GM19328 (cell line): ENCODE measurements around the gene PRUNE1.

Experiments used
- ATAC-seq: cut with Tn5 transposase; IDR thresholded peaks from one replicate; pipeline ENCODE4 v1.9.1; 2021; ENCODE audit warnings: mild to moderate bottlenecking, moderate library complexity; ENCODE audit not compliant: unreplicated experiment

The PRUNE1 gene

DNA sequence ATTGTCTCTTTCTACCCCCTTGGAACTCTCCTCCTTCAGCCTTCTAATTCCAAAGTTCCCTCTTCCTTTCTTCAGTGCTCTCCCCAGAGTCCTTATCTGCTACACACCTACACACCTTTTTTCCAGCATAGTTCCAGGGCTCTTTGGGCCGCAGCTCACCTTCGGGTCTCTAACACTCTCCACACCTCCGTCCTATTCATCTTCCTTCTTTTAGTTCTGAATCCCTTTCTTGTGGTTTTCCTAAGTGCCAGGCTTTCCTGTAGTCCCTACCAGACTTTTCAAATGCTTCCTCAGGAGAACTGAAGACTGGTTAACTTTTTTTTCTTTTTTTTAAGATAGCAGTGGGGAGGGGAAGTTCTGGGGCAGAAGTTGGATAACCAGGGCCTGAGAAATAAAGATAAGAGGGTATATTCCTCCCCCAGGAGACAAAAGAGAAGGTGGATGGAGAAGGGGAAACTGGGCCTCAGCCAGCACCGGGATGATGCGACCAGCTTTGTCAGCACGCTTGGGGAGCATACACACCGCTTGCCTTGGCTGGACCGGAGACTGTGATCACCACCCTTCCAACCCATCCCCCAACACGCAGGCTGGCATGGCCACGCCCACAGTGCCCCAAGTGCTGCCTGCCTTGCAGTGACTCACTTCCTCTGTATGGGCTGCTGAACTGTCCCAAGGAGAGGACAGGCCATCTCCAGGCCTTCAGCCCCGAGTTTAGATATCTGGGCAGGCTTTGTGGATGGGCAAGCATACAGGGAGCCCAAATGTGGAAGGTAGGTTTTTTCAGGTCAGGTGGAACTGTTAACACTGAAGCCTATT is 31.2 kb upstream of the PRUNE1 start:
- no peak for ATAC-seq

DNA sequence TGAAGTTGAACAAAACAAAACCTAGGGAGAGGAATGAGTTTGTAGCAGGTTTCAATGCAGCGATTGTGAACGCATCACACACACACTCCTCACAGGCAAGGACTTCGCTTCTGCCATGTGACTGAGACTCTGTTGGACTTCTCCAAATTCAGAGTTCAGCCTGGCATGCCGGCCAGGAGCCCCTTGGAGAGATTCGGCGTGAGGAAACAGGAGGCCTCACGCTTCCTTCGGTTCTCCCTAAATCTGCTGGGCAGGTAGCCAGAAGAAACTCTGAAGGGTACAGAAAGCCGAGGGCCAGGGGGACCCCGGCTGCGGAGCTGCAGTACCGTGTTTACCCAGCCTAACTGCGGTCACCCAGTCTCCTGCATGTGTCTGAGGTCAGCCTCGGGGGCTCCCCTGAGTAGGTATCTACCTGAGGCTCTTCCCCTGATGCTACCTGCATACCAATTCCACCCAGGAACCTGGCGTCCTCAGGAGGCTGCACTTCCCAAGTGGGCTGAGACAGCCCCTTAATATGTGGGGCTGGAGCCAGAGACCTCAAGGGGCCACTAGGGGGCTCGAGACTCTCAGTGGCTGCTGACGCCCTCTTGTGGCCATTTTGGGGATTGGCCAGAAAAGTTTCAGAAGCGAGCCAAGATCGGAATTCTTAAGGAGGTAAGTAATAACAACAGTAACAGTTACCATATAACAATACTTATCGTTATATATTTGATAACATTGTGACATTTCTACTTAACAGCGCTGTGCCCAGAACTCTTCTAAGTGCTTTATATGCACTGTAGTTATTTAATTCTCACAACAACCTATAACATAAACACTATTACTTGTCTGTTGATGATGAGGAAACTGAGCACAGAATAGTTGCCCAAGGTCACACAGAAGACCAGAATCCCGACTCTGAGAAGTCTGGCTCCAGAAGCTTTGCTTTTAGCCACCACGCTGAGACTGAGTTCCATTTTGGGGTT is 28.9 kb upstream of the PRUNE1 start:
- ATAC-seq: no peak

DNA sequence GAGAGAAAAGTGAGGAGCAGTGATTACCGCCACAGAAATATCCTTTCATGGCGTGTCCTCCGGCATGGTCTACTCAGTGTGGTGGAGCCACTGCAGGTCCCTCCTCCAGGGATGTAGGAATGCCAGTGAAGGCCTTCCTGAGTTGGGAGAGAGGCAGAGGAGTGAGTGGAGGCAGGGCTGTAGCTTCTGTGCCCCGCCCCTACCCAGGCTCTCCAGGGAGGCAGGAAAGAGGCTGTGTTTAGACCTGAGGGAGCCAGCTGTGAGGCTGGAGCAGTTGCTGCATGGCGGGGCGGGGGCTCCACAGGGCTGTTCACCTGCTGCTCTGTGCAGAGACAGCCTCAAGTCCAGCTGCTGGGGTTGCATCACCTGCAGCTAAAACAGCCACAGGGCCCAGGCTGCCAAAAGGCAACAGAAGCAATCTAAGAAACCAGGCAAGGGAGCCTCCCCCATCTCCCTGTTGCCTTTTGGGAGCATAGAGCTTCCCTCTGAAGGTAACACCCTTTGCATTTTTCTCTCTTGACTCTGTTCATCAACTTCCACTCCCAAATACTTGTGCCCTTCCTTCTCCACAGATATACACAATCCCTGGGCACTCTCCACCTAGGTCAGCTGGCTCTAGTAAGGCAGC is 27.0 kb upstream of the PRUNE1 start:
- no peak for ATAC-seq

DNA sequence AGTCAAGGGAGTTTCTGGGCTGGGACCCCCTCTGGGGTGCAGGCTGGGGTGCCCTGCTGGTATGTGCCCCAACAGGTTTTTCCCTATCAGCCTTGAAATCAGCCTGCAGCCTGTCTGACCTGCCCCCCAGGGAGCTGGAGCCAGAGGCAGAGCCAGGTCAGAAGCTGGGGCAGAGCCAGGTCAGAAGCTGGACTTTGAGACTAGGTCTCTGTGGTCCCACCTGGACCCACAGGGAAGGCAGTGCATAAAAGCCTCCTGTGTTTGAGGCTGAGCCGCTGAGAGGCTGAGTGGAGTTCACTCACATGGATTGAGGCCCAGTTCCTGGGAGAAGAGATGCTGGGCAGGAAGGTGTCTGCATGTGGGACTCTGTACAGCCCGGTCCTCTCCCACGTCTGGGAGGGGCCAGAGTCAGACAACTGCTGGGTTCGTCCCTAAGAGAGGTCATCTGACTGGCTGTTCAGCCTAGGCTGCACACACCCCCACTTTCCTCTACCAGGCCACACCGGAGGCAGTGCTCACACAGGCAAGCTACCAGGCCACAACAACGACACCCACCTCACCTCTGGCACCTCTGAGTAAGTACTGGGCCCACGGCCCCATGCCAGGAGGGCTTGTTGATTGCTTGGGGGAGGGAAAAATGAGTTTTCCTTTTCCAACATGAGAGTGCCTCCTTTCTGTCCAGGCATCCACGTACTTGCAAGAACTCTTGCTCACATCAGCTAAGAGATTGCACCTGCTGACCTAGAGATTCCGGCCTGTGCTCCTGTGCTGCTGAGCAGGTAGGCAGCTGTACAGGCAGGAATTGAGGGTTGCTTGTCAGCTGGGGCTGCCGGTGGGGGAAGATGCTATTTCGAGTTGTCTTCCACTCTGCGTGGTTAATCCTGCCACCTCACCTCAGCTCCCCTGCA is 26.2 kb upstream of the PRUNE1 start, which contains the start of gene ANXA9:
Gene ANXA9, plus strand, starts transcription at position 488 of the 908 bp plus-strand sequence. CDS start 814 bp downstream, outside the sequence.
- no peak for ATAC-seq

DNA sequence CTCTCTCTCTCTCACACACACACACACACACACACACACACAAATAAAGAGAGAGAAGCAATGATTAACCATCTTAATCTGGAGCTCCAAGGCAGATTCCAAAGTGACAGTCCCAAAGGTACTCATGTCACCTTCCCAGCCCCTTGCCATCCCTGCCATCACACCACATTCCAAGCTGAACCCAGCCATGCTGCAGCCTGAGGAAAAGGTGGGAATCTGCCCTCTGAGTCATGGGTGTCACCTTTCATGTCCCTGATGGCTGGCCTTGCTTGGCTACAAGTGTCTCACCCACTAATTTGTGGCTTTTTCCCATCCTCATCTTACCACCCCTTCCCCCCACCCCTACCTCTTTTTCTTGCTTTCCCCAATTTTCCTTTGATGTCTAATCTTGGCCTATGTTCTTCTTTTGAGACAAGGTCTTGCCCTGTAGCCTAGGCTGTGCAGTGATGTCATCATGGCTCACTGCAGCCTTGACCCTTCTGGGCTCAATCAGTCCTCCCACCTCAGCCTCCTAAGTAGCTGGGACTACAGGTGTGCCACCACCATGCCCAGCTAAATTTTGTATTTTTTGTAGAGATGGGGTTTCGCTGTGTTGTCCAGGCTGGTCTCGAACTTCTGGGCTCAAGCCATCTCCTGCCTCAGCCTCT is 22.9 kb upstream of the PRUNE1 start:
- ATAC-seq: no peak

DNA sequence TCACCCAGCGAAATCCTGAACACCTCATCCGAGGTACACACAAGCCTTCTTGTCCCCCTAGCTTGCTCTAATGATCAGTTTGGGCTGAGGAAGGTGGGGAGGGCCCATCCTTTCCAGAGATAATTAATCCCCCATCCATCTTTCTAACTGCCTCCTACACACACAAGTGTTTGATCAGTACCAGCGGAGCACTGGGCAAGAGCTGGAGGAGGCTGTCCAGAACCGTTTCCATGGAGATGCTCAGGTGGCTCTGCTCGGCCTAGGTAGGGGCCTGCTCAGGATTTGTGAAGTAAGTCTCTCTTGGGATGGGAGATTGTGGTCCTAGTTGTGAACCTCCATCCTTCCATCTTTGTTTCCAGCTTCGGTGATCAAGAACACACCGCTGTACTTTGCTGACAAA is 20.3 kb upstream of the PRUNE1 start:
- no peak for ATAC-seq

DNA sequence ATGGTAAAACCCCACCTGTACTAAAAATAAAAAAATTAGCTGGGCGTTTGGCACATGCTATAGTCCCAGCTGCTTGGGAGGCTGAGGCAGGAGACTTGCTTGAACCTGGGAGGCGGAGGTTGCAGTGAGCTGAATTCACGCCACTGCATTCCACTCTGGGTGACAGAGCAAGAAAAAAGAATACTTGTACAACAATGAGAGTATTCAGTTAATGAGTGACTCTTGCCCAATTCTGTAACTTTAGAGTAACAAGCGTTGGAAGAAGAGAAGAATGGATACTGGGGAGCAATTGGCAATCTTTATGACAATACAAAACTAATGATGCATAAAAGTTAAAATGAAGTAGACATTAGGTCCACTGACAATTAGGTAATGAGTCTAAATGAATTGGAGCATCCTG is 15.6 kb upstream of the PRUNE1 start:
- no peak for ATAC-seq

DNA sequence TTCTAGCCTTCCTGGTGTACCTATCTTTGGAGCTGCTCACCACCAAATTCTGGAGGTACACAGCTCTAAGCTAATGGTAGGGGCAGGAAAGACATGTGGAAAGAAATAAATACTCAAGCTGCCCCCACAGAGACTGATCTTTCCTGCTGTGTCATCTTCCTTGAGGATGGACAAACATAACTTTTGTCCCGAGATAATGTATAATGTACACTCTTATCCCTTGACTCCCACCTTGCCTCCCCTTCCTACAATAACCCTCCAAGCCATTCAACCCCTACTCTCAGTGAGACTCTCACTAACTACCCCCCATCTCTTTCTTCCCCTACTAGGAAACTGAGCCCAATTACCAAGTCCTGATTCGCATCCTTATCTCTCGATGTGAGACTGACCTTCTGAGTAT is 14.0 kb upstream of the PRUNE1 start:
- ATAC-seq: no peak

DNA sequence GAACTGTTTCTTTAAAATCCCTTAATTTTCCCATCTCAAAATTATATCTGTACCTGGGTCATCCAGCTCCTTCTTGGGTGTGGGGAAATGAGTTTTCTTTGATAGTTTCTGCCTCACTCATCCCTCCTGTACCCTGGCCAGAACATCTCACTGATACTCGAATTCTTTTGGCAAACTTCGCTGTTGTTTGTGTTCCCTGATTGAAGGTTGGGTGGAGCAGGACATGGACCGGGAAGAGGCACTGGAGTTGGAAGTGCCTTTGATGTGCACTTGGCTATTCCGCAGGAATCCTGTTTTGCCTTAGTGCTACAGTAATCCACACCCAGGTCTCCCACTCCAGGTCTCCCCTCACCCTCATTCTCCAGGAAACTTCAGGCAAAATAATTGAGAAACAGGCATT is 12.8 kb upstream of the PRUNE1 start:
- no peak for ATAC-seq

DNA sequence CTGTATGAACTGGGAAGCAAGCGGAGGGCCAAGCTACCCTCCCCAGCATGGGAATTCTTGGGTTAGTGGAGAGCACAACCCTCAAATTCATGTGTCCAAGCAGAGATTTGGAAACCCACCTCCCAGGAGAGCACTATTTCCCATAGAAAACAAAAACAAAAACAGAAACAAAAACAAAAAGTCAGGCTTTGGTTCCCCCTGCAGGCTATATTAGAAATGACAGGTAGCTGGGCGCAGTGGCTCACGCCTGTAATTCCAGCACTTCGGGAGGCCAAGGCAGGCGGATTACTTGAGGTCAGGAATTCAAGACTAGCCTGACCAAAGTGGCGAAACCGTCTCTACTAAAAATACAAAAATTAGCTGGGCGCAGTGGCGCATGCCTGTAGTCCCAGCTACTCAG is 12.4 kb upstream of the PRUNE1 start:
- no peak for ATAC-seq

DNA sequence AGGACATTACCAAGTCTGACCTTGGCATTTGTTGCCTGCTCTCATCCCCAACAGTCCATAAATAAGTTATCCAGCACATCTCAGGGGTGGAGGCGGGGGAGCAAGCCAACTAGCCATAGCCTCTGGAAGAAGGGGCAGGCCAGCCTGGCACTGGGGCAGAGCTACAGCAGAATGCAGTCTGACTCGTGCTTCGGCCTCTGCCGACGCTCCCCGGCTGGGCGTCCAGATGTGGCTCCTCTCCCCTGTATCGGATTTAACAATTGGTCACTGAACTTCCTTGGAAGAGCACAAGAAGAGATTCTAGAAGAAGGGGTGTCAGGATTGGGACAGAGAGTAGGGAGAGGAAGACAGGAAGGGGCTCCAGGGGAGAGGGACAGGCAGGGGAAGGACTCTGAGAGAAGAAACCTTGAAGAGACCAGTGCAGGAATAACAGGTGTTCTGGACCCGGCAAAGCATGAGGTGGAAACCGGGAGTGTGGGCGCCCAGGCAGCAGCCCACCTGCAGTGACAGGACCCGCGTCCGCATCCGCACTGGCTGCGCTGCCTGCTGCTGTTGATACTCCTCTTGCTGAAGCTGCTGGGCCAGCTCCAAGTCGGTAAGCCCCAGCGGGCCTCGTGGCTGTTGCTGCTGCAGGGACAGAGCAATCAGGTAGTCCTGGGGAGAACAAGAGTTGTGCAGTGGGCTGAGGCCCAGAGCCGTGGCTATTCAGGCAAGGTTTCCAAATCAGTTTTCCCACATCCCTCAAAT is 10.9 kb upstream of the PRUNE1 start:
- ATAC-seq: no peak

DNA sequence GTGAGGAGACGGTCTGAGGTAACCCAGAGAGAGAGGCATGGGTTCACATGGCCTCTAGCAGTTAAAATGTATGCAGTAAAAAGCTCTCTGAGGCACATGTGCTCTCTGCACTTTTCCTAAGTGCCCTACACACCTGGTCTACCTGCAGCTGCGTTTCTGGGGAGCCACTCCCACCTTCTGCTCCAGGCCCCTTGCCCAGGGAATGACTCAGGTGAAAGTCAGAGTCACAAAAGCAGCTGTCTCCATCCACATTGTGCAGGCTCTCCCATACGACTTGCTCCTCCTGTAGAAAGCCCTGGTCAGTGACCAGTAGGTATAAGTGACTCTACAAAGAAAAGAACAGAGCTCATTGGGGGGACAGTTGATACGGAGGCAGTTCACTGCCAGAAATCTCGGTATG is 10.3 kb upstream of the PRUNE1 start:
- no peak for ATAC-seq

DNA sequence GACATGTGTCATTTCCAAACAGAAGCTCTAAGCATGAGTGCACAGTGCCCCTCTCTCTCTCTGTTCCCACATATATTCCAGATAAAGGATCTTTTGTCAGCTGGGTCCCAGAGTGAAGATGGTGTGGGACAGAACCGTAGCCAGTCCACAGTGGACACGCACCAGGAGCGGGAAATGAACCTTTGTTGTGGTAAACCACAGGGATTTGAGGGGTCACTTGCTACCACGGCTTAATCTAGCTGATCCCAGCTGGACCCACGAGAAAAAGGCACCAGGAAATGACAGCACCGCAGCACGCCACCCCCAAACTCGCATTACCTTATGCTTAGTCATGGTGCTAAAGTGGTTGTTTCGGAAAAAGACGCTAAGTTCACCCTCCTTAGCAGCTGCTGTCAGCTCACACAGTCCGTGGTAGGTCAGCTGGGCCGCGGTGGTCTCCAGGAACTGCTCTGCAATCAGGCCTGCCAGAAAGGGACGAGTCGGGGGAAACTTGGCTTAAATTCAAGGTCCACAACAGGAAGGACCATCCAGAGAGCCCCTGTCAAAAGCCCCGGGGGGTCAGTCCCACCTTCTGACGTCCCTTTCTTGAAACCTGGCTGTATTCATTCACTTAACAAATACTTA is 9.1 kb upstream of the PRUNE1 start:
- ATAC-seq: no peak

DNA sequence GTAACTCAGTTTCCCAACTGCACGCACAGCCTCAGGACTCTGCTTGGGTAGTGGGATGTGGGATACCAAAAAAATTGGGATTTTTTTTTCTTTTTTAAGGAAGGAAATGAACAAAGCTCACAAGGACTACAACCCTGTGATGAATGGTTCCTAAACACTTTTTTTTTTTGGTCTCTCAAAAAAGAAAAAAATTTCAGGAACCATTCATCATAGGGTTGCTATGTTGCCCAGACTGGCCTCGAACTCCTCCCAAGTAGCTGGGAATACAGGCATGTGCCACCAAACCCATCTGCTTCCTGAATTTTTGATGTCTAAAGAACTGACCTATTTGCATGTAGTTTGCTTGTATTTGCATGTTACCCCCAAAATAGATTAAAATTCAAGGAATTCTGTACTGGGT is 8.3 kb upstream of the PRUNE1 start:
- no peak for ATAC-seq

DNA sequence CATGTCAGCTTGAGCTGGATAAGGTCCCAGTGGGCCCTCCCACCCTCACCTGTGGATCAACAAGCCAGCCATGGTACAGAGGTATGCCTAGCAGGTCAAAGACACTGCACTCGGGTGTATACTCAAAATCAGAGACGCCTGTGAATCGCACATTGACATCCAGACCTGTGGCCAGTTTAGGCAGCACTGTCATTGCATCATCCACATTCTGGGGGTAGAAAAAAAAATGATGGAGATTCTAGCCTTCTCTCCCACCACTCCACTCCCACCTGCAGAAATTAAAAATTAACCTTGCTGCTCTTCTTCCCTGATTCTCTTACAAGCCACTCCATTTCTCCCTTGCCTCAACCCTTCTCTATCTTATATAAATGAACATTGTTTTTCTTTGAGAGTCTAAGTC is 7.8 kb upstream of the PRUNE1 start:
- ATAC-seq: no peak

DNA sequence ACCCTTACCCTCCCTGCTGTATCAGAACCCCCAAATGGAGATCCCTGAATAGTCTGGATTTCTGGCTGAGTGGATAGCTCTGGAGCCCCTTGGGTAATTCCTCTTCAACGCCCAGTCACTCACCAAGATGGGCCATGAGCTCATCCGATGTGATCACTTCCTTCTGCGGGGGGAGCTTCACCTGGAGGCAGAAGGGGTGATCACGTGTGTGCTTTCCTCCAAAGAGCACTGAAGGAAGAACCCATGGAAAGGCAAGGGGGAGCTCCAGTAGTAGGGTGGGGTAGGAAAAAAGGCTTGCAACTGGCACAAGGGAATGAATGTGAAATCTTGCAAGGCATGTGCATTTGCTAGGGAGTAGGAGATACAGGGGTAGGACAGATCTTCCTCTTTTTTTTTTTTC is 6.6 kb upstream of the PRUNE1 start:
- no peak for ATAC-seq

DNA sequence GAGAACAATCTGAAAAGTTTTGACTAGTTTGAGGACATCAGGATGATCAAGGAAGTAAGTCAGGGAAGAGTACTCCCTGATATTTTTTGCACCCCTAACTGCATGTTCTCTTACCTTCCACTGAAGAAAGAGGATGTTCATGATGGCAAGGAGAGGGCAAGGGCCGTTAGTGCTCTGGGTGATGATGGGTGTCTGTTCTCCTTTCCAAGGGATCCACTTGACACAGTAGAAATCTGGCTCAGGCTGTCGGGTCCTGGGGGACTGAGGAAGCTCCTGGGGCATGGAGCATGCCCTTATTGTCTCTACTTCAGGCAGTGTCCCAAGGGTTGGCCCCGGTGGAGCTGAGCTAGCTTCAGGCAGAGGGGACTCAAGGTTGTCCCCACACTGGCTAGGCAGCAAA is 6.2 kb upstream of the PRUNE1 start:
- ATAC-seq: no peak

DNA sequence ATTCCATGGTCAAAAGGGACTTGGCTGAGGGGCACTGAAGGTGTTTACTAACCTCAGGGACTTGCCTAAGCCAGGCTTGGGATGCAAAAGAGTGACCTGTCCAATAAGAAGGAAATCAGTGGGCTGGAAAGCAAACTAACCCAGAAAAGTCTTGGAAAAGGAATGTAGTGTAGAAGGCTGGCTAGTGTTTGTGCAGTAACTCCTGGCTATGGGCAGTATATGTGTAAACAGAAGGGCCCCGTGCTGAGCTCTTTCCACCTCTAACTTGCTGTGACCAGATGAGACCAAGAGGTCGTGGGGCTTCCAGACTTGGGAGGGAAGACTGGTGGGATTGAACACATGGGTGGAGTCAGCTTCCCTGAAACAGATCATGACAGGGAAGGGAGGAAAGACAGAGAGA is 5.6 kb upstream of the PRUNE1 start:
- no peak for ATAC-seq

DNA sequence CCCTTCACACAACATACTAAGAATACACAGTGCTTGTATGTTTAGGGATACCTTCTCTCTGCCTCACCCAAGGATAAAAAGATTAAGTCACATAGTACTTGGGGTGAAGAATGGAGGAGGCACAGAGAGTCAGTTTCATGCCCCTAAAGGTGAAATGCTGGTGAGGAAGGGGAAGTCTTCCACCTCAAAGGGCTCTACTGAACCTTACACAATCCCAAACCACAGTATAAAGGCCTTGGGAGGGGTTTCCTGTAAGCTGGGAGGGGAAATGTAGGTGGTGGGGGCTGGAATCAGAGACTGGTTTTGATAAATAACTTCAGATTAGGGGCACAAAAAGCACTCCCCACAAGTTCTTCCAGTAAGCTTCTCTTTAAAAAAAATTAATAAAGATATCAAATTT is 5.1 kb upstream of the PRUNE1 start:
- ATAC-seq: no peak
